SK-N-SH treated with all-trans-retinoic acid at 6 μM for 48 hours (cell line): ENCODE measurements around the gene CENPM.

Experiments used
- BACH2 ChIP-seq: fragments of 250-450 bp; sonication (Bioruptor Pico); IDR thresholded peaks from 2 replicates; pipeline ENCODE4 v1.9.0; 2021; ENCODE audit warnings: mild to moderate bottlenecking, borderline replicate concordance
- CREB5 ChIP-seq: fragments of 250-450 bp; sonication (Bioruptor Pico); IDR thresholded peaks from 2 replicates; pipeline ENCODE4 v1.5.1; 2020; ENCODE audit warnings: low read depth, mild to moderate bottlenecking, moderate library complexity
- ISL1 ChIP-seq: fragments of 250-450 bp; sonication (Bioruptor Pico); IDR thresholded peaks from 2 replicates; pipeline ENCODE4 v2.1.2; 2022; ENCODE audit warnings: mild to moderate bottlenecking, moderate library complexity
- OSR1 ChIP-seq: fragments of 250-450 bp; sonication (Bioruptor Pico); IDR thresholded peaks from 2 replicates; pipeline ENCODE4 v1.8.0; 2022; ENCODE audit warnings: moderate library complexity, mild to moderate bottlenecking, inconsistent platforms
- POU6F1 ChIP-seq: fragments of 250-450 bp; sonication (Bioruptor Pico); IDR thresholded peaks from 2 replicates; pipeline ENCODE4 v1.8.0; 2021; ENCODE audit warnings: low read depth, mild to moderate bottlenecking, moderate library complexity, borderline replicate concordance
- RARB ChIP-seq: fragments of 250-450 bp; sonication (Bioruptor Pico); IDR thresholded peaks from 2 replicates; pipeline ENCODE4 v1.8.0; 2021; ENCODE audit warnings: mild to moderate bottlenecking, moderate library complexity
- SNAI2 ChIP-seq: fragments of 250-450 bp; sonication (Bioruptor Pico); IDR thresholded peaks from 2 replicates; pipeline ENCODE4 v1.5.0; 2020; ENCODE audit warnings: mild to moderate bottlenecking, moderate library complexity
- TOX ChIP-seq: fragments of 250-450 bp; sonication (Bioruptor Pico); IDR thresholded peaks from 2 replicates; pipeline ENCODE4 v1.8.0; 2021; ENCODE audit warnings: mild to moderate bottlenecking, moderate library complexity, borderline replicate concordance
- ZC3H10 ChIP-seq: fragments of 250-450 bp; sonication (Bioruptor Pico); IDR thresholded peaks from 2 replicates; pipeline ENCODE4 v1.5.1; 2021; ENCODE audit warnings: mild to moderate bottlenecking, moderate library complexity
- ZFP3 ChIP-seq: fragments of 250-450 bp; sonication (Bioruptor Pico); IDR thresholded peaks from 2 replicates; pipeline ENCODE4 v1.5.0; 2020; ENCODE audit warnings: mild to moderate bottlenecking, moderate library complexity
- ZFP30 ChIP-seq: fragments of 450-650 bp; formaldehyde crosslinking; IDR thresholded peaks from 2 replicates; pipeline ENCODE4 v1.5.0; 2022; ENCODE audit warnings: mild to moderate bottlenecking, moderate library complexity
- ZNF8 ChIP-seq: fragments of 450-650 bp; formaldehyde crosslinking; IDR thresholded peaks from 2 replicates; pipeline ENCODE4 v1.5.0; 2020; ENCODE audit warnings: mild to moderate bottlenecking, moderate library complexity

- TF ChIP-seq RARB (CRISPR knock-in tag) (no peak), CREB5 (no peak), BACH2 (no peak), POU6F1 (CRISPR knock-in tag) (no peak), ZFP30 (CRISPR knock-in tag) (no peak), ISL1 (CRISPR knock-in tag) (no peak), ZFP3 (CRISPR knock-in tag) (no peak), SNAI2 (CRISPR knock-in tag) (no peak), ZC3H10 (CRISPR knock-in tag) (no peak), ZNF8 (CRISPR knock-in tag) (no peak), TOX (CRISPR knock-in tag) (no peak), OSR1 (CRISPR knock-in tag) (no peak)
These were observed 12.5 kb downstream of the CENPM start for GRCh38 chr22:41934284-41935014.
